ENCODE measurements around the gene WIPF1.

The WIPF1 gene

DNA sequence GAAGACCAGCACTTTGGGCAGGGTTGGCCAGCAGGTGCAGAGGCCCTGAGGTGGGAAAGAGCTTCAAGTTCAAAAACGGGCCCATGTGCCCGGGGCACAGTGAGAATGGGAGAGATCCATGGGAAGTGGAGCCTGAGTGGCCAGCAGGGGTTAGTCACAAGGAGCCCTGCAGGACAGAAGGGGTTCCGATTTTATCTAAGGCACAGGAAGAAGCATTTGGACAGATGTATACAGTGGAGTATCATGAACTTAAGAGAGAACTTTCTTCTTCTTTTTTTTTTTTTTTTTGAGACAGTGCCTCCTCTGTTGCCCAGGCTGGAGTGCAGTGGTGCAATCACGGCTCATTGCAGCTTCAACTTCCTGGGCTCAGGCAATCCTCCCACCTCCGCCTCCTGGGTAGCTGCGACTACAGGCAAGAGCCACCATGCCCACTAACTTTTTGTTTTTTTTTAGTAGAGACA, 24.0 kb downstream of the WIPF1 start:
- H3K36me3 ChIP-seq (ENCODE audit: insufficient read depth, low read length): peaks cover 98% of the 10 kb centered on the region
- peaks cover 26% of the 10 kb centered on the region; the same call in 1 of the 2 replicates for H3K79me2 ChIP-seq (ENCODE audit: insufficient read depth, low read length)

GRCh38 chr2:174572556-174572955, 25.0 kb downstream of the WIPF1 start:
- no peak overlapping the region for H2AFZ ChIP-seq (ENCODE audit: low read length)
- H3K9me2 ChIP-seq (replicated peaks; ENCODE audit: low read depth, low read length): no peaks in the 10 kb centered on the region
- H3F3A ChIP-seq (ENCODE audit: low read depth): no peaks in the 10 kb centered on the region
- peaks cover 29% of the 10 kb centered on the region for H4K20me1 ChIP-seq (ENCODE audit: insufficient read depth, low read length, poor library complexity, severe bottlenecking)
- no peak overlapping the region for H3K4me3 ChIP-seq (ENCODE audit: low read length, poor library complexity, severe bottlenecking)
- H3K4me1 ChIP-seq (ENCODE audit: insufficient read depth, low read length, poor library complexity, severe bottlenecking): peaks cover 7% of the 10 kb centered on the region
- H3K79me2 ChIP-seq (ENCODE audit: insufficient read depth, low read length): peaks cover 26% of the 10 kb centered on the region; the same call in 1 of the 2 replicates
- no peaks in the 10 kb centered on the region for H3K9me3 ChIP-seq (ENCODE audit: insufficient read depth, low read depth, low read length)
- TF ChIP-seq CTCF (conservative IDR thresholded peaks at IDR 0.05; ENCODE audit: low read length) (no peak), EZH2phosphoT487 (IDR thresholded peaks at IDR 0.05; ENCODE audit: borderline replicate concordance) (no peak)
- H3K9ac ChIP-seq (ENCODE audit: low read depth, low read length, poor library complexity, severe bottlenecking): no peak overlapping the region
- H3K36me3 ChIP-seq (ENCODE audit: insufficient read depth, low read length): peaks cover 99% of the 10 kb centered on the region
- no peaks in the 10 kb centered on the region for H3K27me3 ChIP-seq (ENCODE audit: insufficient read depth, low read length, poor library complexity, severe bottlenecking)
- H3K4me2 ChIP-seq (ENCODE audit: low read depth, low read length, poor library complexity, severe bottlenecking): no peak overlapping the region

More for the DNA sequence above, 24.0 kb downstream of the WIPF1 start:
- H3K4me2 ChIP-seq (ENCODE audit: low read depth, low read length, poor library complexity, severe bottlenecking): no peak overlapping the region
- peaks cover 7% of the 10 kb centered on the region for H3K4me1 ChIP-seq (ENCODE audit: insufficient read depth, low read length, poor library complexity, severe bottlenecking)
- H2AFZ ChIP-seq (ENCODE audit: low read length): no peak overlapping the region
- H3K9ac ChIP-seq (ENCODE audit: low read depth, low read length, poor library complexity, severe bottlenecking): no peak overlapping the region
- H4K20me1 ChIP-seq (ENCODE audit: insufficient read depth, low read length, poor library complexity, severe bottlenecking): peaks cover 30% of the 10 kb centered on the region
- no peak overlapping the region for H3K4me3 ChIP-seq (ENCODE audit: low read length, poor library complexity, severe bottlenecking)
- H3K9me3 ChIP-seq (ENCODE audit: insufficient read depth, low read depth, low read length): no peaks in the 10 kb centered on the region
- H3K9me2 ChIP-seq (replicated peaks; ENCODE audit: low read depth, low read length): no peaks in the 10 kb centered on the region
- no peak for TF ChIP-seq EZH2phosphoT487 (IDR thresholded peaks at IDR 0.05; ENCODE audit: borderline replicate concordance)
- TF ChIP-seq CTCF (conservative IDR thresholded peaks at IDR 0.05; ENCODE audit: low read length): no peak
- no peaks in the 10 kb centered on the region for H3K27me3 ChIP-seq (ENCODE audit: insufficient read depth, low read length, poor library complexity, severe bottlenecking)
- H3F3A ChIP-seq (ENCODE audit: low read depth): no peaks in the 10 kb centered on the region

DNA sequence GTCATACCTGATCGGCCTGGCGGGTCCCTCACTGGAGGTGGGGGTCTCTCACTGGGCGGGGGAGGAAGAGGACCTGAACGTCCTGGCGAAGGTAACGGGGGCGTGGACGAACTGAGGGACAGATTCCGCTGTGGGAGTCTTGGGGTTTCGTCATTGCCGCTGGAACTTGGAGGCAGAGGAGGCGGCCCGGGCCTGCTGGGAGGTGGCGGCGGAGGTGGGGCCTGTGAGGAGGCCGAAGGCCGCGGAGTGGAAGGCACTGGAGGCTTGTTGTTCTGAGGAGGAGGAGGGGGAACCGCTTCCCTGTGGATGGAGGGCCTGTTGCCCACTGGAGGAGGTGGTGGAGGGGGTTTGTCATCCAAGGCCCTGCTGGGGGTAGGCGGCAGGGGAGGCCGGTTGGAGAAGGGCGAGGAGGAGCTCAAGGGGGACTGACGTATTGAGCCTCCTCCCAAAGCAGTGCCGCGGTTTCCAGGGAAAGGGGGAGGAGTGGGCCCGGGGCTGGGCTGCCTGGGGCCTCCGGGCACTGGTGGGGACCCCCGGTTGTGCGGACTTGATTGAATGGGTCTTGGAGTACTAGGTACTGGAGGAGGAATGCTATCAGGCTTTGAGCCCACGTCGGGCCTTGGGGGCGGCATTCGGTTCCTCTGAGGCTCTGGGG, 25.8 kb downstream of the WIPF1 start:
- Histone ChIP-seq H3K4me1 (ENCODE audit: insufficient read depth, low read length, poor library complexity, severe bottlenecking) (peaks cover 7% of the 10 kb centered on the region), H3K4me3 (ENCODE audit: low read length, poor library complexity, severe bottlenecking) (no peak overlapping the region), H3K36me3 (ENCODE audit: insufficient read depth, low read length) (peaks cover 99% of the 10 kb centered on the region), H3F3A (ENCODE audit: low read depth) (no peaks in the 10 kb centered on the region), H3K9ac (ENCODE audit: low read depth, low read length, poor library complexity, severe bottlenecking) (no peak overlapping the region), H3K4me2 (ENCODE audit: low read depth, low read length, poor library complexity, severe bottlenecking) (no peak overlapping the region), H3K79me2 (ENCODE audit: insufficient read depth, low read length) (peaks cover 24% of the 10 kb centered on the region; the same call in 1 of the 2 replicates), H4K20me1 (ENCODE audit: insufficient read depth, low read length, poor library complexity, severe bottlenecking) (peaks cover 22% of the 10 kb centered on the region), H3K9me3 (ENCODE audit: insufficient read depth, low read depth, low read length) (no peaks in the 10 kb centered on the region), H3K27me3 (ENCODE audit: insufficient read depth, low read length, poor library complexity, severe bottlenecking) (no peaks in the 10 kb centered on the region), H2AFZ (ENCODE audit: low read length) (no peak overlapping the region), H3K9me2 (replicated peaks; ENCODE audit: low read depth, low read length) (no peaks in the 10 kb centered on the region)
- TF ChIP-seq EZH2phosphoT487 (IDR thresholded peaks at IDR 0.05; ENCODE audit: borderline replicate concordance) (no peak), CTCF (conservative IDR thresholded peaks at IDR 0.05; ENCODE audit: low read length) (no peak)
